Fibroblast of mammary gland (primary cell): ENCODE measurements around the gene LBH.

Experiments
- DNase-seq: peaks from one replicate; pipeline ENCODE4 v3.0.0-alpha.2; 2010; ENCODE audit warnings: low read depth
- H3K4me3 ChIP-seq: 2 replicates; pipeline ENCODE4 v1.5.1; 2011; ENCODE audit warnings: low read depth, mild to moderate bottlenecking, low read length, moderate library complexity; ENCODE audit not compliant: control insufficient read depth
- CTCF ChIP-seq: conservative IDR thresholded peaks from 2 replicates; pipeline ENCODE4 v1.5.1; 2011; ENCODE audit warnings: low read depth, low read length, inconsistent platforms; ENCODE audit not compliant: control insufficient read depth, insufficient read depth

Gene LBH

GRCh38 chr2:30306522-30306921, 75.2 kb downstream of the LBH start:
- DNase-seq = peak; percentile 14
- no peak for TF ChIP-seq CTCF
- H3K4me3 ChIP-seq = no peak overlapping the region

- TF ChIP-seq CTCF = no peak
- no peak for DNase-seq
- no peak overlapping the region for H3K4me3 ChIP-seq
Measured at GRCh38 chr2:30308280-30308679, 76.9 kb downstream of the LBH start.
